DMS53 treated with DMSO at 0.1 percent for 48 hours (cell line): ENCODE results near the gene GJC3.
"Not testable (repeated sequence)": the region's sequence is repeated elsewhere in the genome, so short reads cannot be mapped to it uniquely, and the experiment has no call there.

ENCODE experiments used
- DNase-seq: peaks from one replicate; lab custom pipeline; 2025; ENCODE audit not compliant: unreplicated experiment; lab: John Stamatoyannopoulos, UW

Gene GJC3

GRCh38 chr7:99930376-99930775 lies 956 bp upstream of the GJC3 start:
- no peak for DNase-seq

GRCh38 chr7:99929730-99930053 lies 272 bp upstream of the GJC3 start:
- no peak for DNase-seq

- no peak for DNase-seq
These were observed 1.2 kb downstream of the GJC3 start for GRCh38 chr7:99928188-99928587.

GRCh38 chr7:99927536-99927935 lies 1.9 kb downstream of the GJC3 start:
- DNase-seq: no peak

GRCh38 chr7:99926321-99926720 lies 3.1 kb downstream of the GJC3 start:
- DNase-seq: no peak

- no peak for DNase-seq
These were observed 6.2 kb downstream of the GJC3 start for GRCh38 chr7:99923200-99923599.

GRCh38 chr7:99920149-99920548 lies 9.3 kb downstream of the GJC3 start:
- no peak for DNase-seq

- DNase-seq: no peak
These were observed 9.7 kb downstream of the GJC3 start for GRCh38 chr7:99919814-99920112.

- DNase-seq: peak; percentile 81
These were observed 10.2 kb downstream of the GJC3 start, which contains the start of gene TRIM4 for GRCh38 chr7:99918959-99919813. TRIM4 (minus strand) TSS chr7:99919530; CDS start chr7:99919401, 129 bp downstream.

GRCh38 chr7:99910976-99911375 lies 18.4 kb downstream of the GJC3 start:
- DNase-seq: no peak

- no peak for DNase-seq
These were observed 27.8 kb downstream of the GJC3 start for GRCh38 chr7:99901581-99901980.

- DNase-seq: no peak
These were observed 29.4 kb downstream of the GJC3 start for GRCh38 chr7:99899830-99900519.

GRCh38 chr7:99898836-99899235 lies 30.6 kb downstream of the GJC3 start:
- no peak for DNase-seq

- DNase-seq: no peak
These were observed 31.4 kb downstream of the GJC3 start for GRCh38 chr7:99898023-99898357.

- DNase-seq: no peak
These were observed 31.9 kb downstream of the GJC3 start for GRCh38 chr7:99897322-99898022.

GRCh38 chr7:99894738-99895137 lies 34.7 kb downstream of the GJC3 start:
- DNase-seq: no peak

- no peak for DNase-seq
These were observed 36.1 kb downstream of the GJC3 start for GRCh38 chr7:99893280-99893679.

GRCh38 chr7:99890348-99890747 lies 39.1 kb downstream of the GJC3 start:
- not testable (repeated sequence) for DNase-seq

GRCh38 chr7:99888366-99888765 lies 41.1 kb downstream of the GJC3 start:
- not testable (repeated sequence) for DNase-seq

GRCh38 chr7:99881370-99881769 lies 48.0 kb downstream of the GJC3 start:
- DNase-seq: no peak

GRCh38 chr7:99876933-99877332 lies 52.5 kb downstream of the GJC3 start, which contains the start of gene OR2AE1:
OR2AE1 (minus strand) TSS chr7:99877033; CDS start chr7:99877033, 0 bp downstream.
- DNase-seq: no peak

GRCh38 chr7:99876491-99876890 lies 52.9 kb downstream of the GJC3 start:
- DNase-seq: no peak
